Hepatocyte (in vitro differentiated cells): ENCODE measurements around the gene SPX.

Source experiments
- EZH2 ChIP-seq: fragments of 200-600 bp; sonication (generic); IDR thresholded peaks from 2 replicates; pipeline ENCODE4 v1.6.1; 2016; ENCODE audit warnings: antibody characterized with exemption, mild to moderate bottlenecking, borderline replicate concordance
- EZH2phosphoT487 ChIP-seq: fragments of 200-600 bp; sonication (generic); IDR thresholded peaks from one replicate; pipeline ENCODE4 v1.6.1; 2018; ENCODE audit warnings: antibody characterized with exemption, mild to moderate bottlenecking, low read depth, moderate library complexity; ENCODE audit not compliant: unreplicated experiment, severe bottlenecking
- TF ChIP-seq, protein P1 (sequence below): fragments of 200-600 bp; sonication (generic); IDR thresholded peaks from 2 replicates; pipeline ENCODE4 v1.5.1; 2016; ENCODE audit warnings: antibody characterized with exemption, mild to moderate bottlenecking; ENCODE audit not compliant: poor library complexity

DNA sequence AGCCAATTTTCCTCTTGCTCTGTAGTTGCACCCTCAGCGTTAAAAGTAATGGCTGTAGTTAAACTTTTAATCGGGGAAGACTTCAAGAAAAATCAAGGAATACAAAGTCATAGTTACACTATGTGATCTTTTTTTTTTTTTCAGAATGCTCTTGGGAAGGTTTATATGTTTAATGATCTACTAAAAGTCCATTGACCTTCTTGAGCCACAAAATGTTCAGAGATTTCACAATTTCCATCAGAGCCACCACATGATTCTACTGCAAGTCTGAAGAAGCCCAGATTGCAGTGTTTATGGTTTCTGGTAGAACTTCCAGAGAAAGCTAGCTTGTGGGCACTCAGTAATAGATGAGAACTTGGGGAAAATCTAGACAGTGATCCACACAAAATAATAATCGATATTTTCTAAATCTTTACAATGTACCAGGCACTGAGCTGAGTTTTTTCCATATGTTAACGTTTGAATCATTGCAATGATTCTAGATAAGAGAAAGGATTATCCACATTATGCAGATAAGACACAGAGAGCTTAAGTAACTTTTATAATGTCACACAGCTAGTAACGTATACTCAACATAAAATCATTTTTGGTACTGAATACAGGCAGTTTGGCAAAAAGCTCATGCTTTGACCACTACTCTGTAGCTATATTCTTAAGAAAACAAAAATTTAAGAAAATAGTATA is 40.3 kb downstream of the SPX start:
- TF ChIP-seq EZH2 = no peak
- TF ChIP-seq EZH2phosphoT487 = no peak
- TF ChIP-seq, protein P1, sequence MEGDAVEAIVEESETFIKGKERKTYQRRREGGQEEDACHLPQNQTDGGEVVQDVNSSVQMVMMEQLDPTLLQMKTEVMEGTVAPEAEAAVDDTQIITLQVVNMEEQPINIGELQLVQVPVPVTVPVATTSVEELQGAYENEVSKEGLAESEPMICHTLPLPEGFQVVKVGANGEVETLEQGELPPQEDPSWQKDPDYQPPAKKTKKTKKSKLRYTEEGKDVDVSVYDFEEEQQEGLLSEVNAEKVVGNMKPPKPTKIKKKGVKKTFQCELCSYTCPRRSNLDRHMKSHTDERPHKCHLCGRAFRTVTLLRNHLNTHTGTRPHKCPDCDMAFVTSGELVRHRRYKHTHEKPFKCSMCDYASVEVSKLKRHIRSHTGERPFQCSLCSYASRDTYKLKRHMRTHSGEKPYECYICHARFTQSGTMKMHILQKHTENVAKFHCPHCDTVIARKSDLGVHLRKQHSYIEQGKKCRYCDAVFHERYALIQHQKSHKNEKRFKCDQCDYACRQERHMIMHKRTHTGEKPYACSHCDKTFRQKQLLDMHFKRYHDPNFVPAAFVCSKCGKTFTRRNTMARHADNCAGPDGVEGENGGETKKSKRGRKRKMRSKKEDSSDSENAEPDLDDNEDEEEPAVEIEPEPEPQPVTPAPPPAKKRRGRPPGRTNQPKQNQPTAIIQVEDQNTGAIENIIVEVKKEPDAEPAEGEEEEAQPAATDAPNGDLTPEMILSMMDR = no peak
